ENCODE measurements around the gene DPEP3. TPM values are rescaled to one million over a fixed set of nuclear protein-coding genes. Genes with fewer than 3 reads are reported as not detected.

Gene DPEP3
- polyA plus RNA-seq, 5 donors = 0.05 TPM; not detected in 4

- no peak for DNase-seq
These were observed 48.4 kb downstream of the DPEP3 start, which contains the start of gene CTRL for GRCh38 chr16:67931712-67932461. Gene CTRL, minus strand, starts transcription at chr16:67931862. Its CDS starts 10 bp downstream, at chr16:67931852.

- no peak for DNase-seq
These were observed 49.6 kb downstream of the DPEP3 start for GRCh38 chr16:67930678-67931211.

- DNase-seq = no peak
These were observed 50.1 kb downstream of the DPEP3 start for GRCh38 chr16:67930191-67930590.

DNA sequence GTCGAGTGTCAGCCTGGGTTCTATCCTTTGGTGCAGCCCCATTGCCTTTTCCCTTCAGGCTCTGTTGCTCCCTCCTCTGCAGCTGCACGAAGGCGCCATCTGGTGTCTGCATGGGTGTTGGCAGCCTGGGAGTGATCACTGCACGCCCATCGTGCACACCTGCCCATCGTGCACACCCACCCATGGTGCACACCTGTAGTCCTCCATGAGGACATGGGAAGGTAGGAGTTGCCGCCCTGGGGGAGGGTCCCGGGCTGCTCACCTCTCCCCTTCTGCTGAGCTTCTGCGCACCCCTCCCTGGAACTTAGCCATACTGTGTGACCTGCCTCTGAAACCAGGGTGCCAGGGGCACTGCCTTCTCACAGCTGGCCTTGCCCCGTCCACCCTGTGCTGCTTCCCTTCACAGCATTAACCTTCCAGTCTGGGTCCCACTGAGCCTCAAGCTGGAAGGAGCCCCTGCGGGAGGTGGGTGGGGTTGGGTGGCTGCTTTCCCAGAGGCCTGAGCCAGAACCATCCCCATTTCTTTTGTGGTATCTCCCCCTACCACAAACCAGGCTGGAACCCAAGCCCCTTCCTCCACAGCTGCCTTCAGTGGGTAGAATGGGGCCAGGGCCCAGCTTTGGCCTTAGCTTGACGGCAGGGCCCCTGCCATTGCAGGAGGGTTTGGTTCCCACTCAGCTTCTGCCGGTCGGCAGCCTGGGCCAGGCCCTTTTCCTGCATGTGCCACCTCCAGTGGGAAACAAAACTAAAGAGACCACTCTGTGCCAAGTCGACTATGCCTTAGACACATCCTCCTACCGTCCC lies 51.5 kb downstream of the DPEP3 start:
- no peak for DNase-seq

GRCh38 chr16:67928147-67928546 lies 52.2 kb downstream of the DPEP3 start:
- DNase-seq = no peak

GRCh38 chr16:67927131-67927941 lies 53.0 kb downstream of the DPEP3 start:
- DNase-seq = no peak

DNA sequence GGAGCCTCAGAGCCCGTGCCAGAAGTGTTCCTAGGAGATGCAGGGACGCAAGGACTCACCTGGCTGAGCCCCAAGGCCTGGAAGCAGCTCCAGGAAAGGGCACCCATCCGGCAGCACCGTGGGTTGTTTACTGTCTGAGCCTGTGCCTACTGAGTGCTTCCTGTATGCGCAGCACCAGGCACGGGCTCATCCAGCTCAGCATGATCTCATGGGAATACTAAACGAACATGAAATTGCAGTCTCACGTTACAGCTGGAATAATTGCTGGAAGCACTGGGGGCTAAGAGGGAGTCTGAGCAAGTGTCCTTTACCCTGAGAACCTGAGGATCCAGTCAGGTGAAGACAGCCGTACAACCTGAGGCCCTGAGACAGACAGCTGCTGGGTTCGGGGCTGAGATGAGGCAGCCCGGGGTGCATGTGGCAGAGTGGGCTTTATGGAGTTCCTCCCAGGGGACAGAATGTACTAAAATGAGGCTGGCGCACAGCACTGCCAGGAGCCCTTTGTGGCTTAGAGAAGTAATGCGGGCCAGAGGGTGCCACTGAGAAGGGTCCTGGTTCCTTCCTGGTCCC lies 54.0 kb downstream of the DPEP3 start:
- DNase-seq = no peak

Other genes starting within 250 kb of the DPEP3 start
- 10 to 100 TPM; 27.8 to 48.2 (median 36.8) TPM for gene RANBP10, start 173.9 kb downstream of the DPEP3 start, polyA plus RNA-seq (ENCODE audit: insufficient read depth in 1 of 5, insufficient read length in 5 of 5, low replicate concordance in 1 of 5)
- 1 to 10 TPM; 4.8 to 7.4 (median 6.6) TPM for gene TSNAXIP1, start 173.6 kb downstream of the DPEP3 start, polyA plus RNA-seq (ENCODE audit: insufficient read depth in 1 of 5, insufficient read length in 5 of 5, low replicate concordance in 1 of 5)
- gene THAP11, start 138.2 kb downstream of the DPEP3 start, polyA plus RNA-seq (ENCODE audit: insufficient read depth in 1 of 5, insufficient read length in 5 of 5, low replicate concordance in 1 of 5) = 10 to 100 TPM; 23.9 to 34.0 (median 28.5) TPM
- gene NUTF2, start 133.6 kb downstream of the DPEP3 start, polyA plus RNA-seq (ENCODE audit: insufficient read depth in 1 of 5, insufficient read length in 5 of 5, low replicate concordance in 1 of 5) = 100 to 1,000 TPM; 106 to 132 (median 111) TPM
- gene CENPT, start 132.8 kb downstream of the DPEP3 start, polyA plus RNA-seq (ENCODE audit: insufficient read depth in 1 of 5, insufficient read length in 5 of 5, low replicate concordance in 1 of 5) = 10 to 100 TPM; 46.6 to 63.5 (median 55.7) TPM
- 10 to 100 TPM; 57.8 to 86.4 (median 78.3) TPM for gene EDC4, start 107.4 kb downstream of the DPEP3 start, polyA plus RNA-seq (ENCODE audit: insufficient read depth in 1 of 5, insufficient read length in 5 of 5, low replicate concordance in 1 of 5)
- gene NRN1L, start 95.6 kb downstream of the DPEP3 start, polyA plus RNA-seq (ENCODE audit: insufficient read depth in 1 of 5, insufficient read length in 5 of 5, low replicate concordance in 1 of 5) = 1 to 10 TPM in 4 of 5 donors, under 1 TPM in 1; 0.60 to 3.5 (median 2.2) TPM
- gene PSKH1, start 87.2 kb downstream of the DPEP3 start, polyA plus RNA-seq (ENCODE audit: insufficient read depth in 1 of 5, insufficient read length in 5 of 5, low replicate concordance in 1 of 5) = 10 to 100 TPM; 21.5 to 33.5 (median 25.7) TPM
- 1 to 10 TPM; 2.9 to 7.5 (median 3.8) TPM for gene CTRL, start 48.6 kb downstream of the DPEP3 start, polyA plus RNA-seq (ENCODE audit: insufficient read depth in 1 of 5, insufficient read length in 5 of 5, low replicate concordance in 1 of 5)
- gene PSMB10, start 43.6 kb downstream of the DPEP3 start, polyA plus RNA-seq (ENCODE audit: insufficient read depth in 1 of 5, insufficient read length in 5 of 5, low replicate concordance in 1 of 5) = 10 to 100 TPM; 20.6 to 39.0 (median 27.0) TPM
- gene LCAT, start 36.4 kb downstream of the DPEP3 start, polyA plus RNA-seq (ENCODE audit: insufficient read depth in 1 of 5, insufficient read length in 5 of 5, low replicate concordance in 1 of 5) = 10 to 100 TPM; 19.7 to 31.4 (median 27.9) TPM
- gene SLC12A4, start 11.9 kb downstream of the DPEP3 start, polyA plus RNA-seq (ENCODE audit: insufficient read depth in 1 of 5, insufficient read length in 5 of 5, low replicate concordance in 1 of 5) = 10 to 100 TPM; 36.1 to 53.9 (median 47.5) TPM
- gene DPEP2, start 19.0 kb upstream of the DPEP3 start, polyA plus RNA-seq (ENCODE audit: insufficient read depth in 1 of 5, insufficient read length in 5 of 5, low replicate concordance in 1 of 5) = 1 to 10 TPM; 1.9 to 3.0 (median 2.3) TPM
- gene DPEP2NB, start 35.4 kb upstream of the DPEP3 start, polyA plus RNA-seq (ENCODE audit: insufficient read depth in 1 of 5, insufficient read length in 5 of 5, low replicate concordance in 1 of 5) = not detected
- 1 to 10 TPM; 5.1 to 7.6 (median 6.8) TPM for gene DDX28, start 42.7 kb upstream of the DPEP3 start, polyA plus RNA-seq (ENCODE audit: insufficient read depth in 1 of 5, insufficient read length in 5 of 5, low replicate concordance in 1 of 5)
- gene DUS2, start 42.8 kb upstream of the DPEP3 start, polyA plus RNA-seq (ENCODE audit: insufficient read depth in 1 of 5, insufficient read length in 5 of 5, low replicate concordance in 1 of 5) = 10 to 100 TPM; 13.8 to 17.9 (median 14.4) TPM
- gene NFATC3, start 104.9 kb upstream of the DPEP3 start, polyA plus RNA-seq (ENCODE audit: insufficient read depth in 1 of 5, insufficient read length in 5 of 5, low replicate concordance in 1 of 5) = 10 to 100 TPM; 29.8 to 42.9 (median 40.5) TPM

All from right lung (tissue), 5 donors.